GM12864 (cell line): ENCODE data around the gene RPP38.

Source experiments
- DNase-seq: peaks from one replicate; pipeline ENCODE4 v3.0.0-alpha.2; 2011; ENCODE audit warnings: low read depth
- H3K4me3 ChIP-seq: 2 replicates; pipeline ENCODE4 v1.5.1; 2011; ENCODE audit warnings: mild to moderate bottlenecking, low read depth, low read length, control low read depth
- CTCF ChIP-seq: IDR thresholded peaks from 2 replicates; pipeline ENCODE4 v1.5.1; 2011; ENCODE audit warnings: low read depth, mild to moderate bottlenecking, moderate library complexity, low read length, control low read depth, inconsistent platforms; ENCODE audit errors: missing control alignments

Gene RPP38

GRCh38 chr10:15097011-15097812 lies at the start of gene RPP38:
Gene RPP38, plus strand, starts transcription at chr10:15097355. Its CDS starts 5,960 bp downstream, at chr10:15103315.
- peak; percentile 85 for DNase-seq
- no peak for TF ChIP-seq CTCF
- peak within 1 kb of the TSS; percentile 97 for H3K4me3 ChIP-seq

GRCh38 chr10:15049533-15049932 lies 47.6 kb upstream of the RPP38 start:
- H3K4me3 ChIP-seq: no peak overlapping the region
- no peak for DNase-seq
- TF ChIP-seq CTCF: no peak

- H3K4me3 ChIP-seq: no peak overlapping the region
- no peak for DNase-seq
- no peak for TF ChIP-seq CTCF
These were observed 45.0 kb upstream of the RPP38 start for GRCh38 chr10:15052121-15052520.

GRCh38 chr10:15053061-15053460 lies 44.1 kb upstream of the RPP38 start:
- no peak overlapping the region for H3K4me3 ChIP-seq
- no peak for TF ChIP-seq CTCF
- DNase-seq: no peak

GRCh38 chr10:15058689-15059088 lies 38.5 kb upstream of the RPP38 start:
- no peak for DNase-seq
- no peak for TF ChIP-seq CTCF
- no peak overlapping the region for H3K4me3 ChIP-seq

GRCh38 chr10:15059914-15060313 lies 37.2 kb upstream of the RPP38 start:
- no peak for DNase-seq
- TF ChIP-seq CTCF: no peak
- no peak overlapping the region for H3K4me3 ChIP-seq

- H3K4me3 ChIP-seq: no peak overlapping the region
- no peak for TF ChIP-seq CTCF
- DNase-seq: no peak
These were observed 36.5 kb upstream of the RPP38 start for GRCh38 chr10:15060638-15061037.
